GM12878 (cell line): ENCODE results near the gene ADGRV1. TPM values are rescaled to one million over a fixed set of nuclear protein-coding genes. Genes with fewer than 3 reads are reported as not detected.

Experiments used
- BCL11A ChIP-seq: IDR thresholded peaks from 2 replicates; pipeline ENCODE4 v1.6.1; 2011; ENCODE audit warnings: low read depth, low read length
- CREM ChIP-seq: IDR thresholded peaks from 2 replicates; pipeline ENCODE4 v1.6.1; 2014; ENCODE audit warnings: antibody characterized with exemption, low read depth
- KAT2A ChIP-seq: conservative IDR thresholded peaks from 2 replicates; pipeline ENCODE4 v1.6.1; 2011; ENCODE audit warnings: low read depth, low read length; ENCODE audit not compliant: control insufficient read depth
- LARP7 ChIP-seq: fragments of 450-650 bp; IDR thresholded peaks from 2 replicates; pipeline ENCODE4 v1.6.1; 2017; ENCODE audit warnings: mild to moderate bottlenecking
- NKRF ChIP-seq: fragments of 450-650 bp; conservative IDR thresholded peaks from 2 replicates; pipeline ENCODE4 v1.6.1; 2017; ENCODE audit warnings: mild to moderate bottlenecking, moderate library complexity
- PBX3 ChIP-seq: IDR thresholded peaks from 2 replicates; pipeline ENCODE4 v1.6.1; 2011; ENCODE audit warnings: mild to moderate bottlenecking, low read depth, low read length, moderate library complexity; ENCODE audit not compliant: insufficient replicate concordance
- POLR2AphosphoS2 ChIP-seq: IDR thresholded peaks from 2 replicates; pipeline ENCODE4 v1.6.1; 2011; ENCODE audit warnings: low read depth, mild to moderate bottlenecking, low read length, improper control_type of control experiment, moderate library complexity
- PRDM15 ChIP-seq: fragments of 450-650 bp; formaldehyde crosslinking; IDR thresholded peaks from 2 replicates; pipeline ENCODE4 v1.4.0; 2020; ENCODE audit warnings: mild to moderate bottlenecking, moderate library complexity
- RAD21 ChIP-seq: IDR thresholded peaks from 2 replicates; pipeline ENCODE4 v1.6.1; 2011; ENCODE audit warnings: mild to moderate bottlenecking, low read depth, low read length, moderate library complexity; ENCODE audit not compliant: insufficient read depth
- RAD51 ChIP-seq: fragments of 450-650 bp; IDR thresholded peaks from 2 replicates; pipeline ENCODE4 v1.6.1; 2016; ENCODE audit warnings: moderate library complexity, mild to moderate bottlenecking, inconsistent platforms
- RBBP5 ChIP-seq: fragments of 200-600 bp; sonication (generic); conservative IDR thresholded peaks from 2 replicates; pipeline ENCODE4 v1.6.1; 2016
- ZNF687 ChIP-seq: fragments of 450-650 bp; IDR thresholded peaks from 2 replicates; pipeline ENCODE4 v1.6.1; 2017; ENCODE audit warnings: mild to moderate bottlenecking, moderate library complexity
- polyA plus RNA-seq, 11 experiments: library from polyadenylated mRNA; depleted of rRNA in 4 of 11; unstranded in 6 of 11; stranded (reverse) in 5 of 11; fragments of >200 nt; fragmentation: Nextera tagmentation in 4 of 11; fragmentation: Illumina TruSeq in 1 of 11; extraction: Ambion mirVana in 4 of 11; extraction: Trizol in 1 of 11; gene quantifications; 1 replicate in 1 of 11; 2 replicates in 10 of 11; pipeline versions ENCODE4 v1.2.1 to v1.2.3, GENCODE V29; 2011 to 2016; ENCODE audit warnings: inconsistent platforms in 2 of 11, missing spikeins in 2 of 11, low read depth in 1 of 11
- total RNA-seq, 4 experiments: library from RNA; depleted of rRNA in 3 of 4; stranded (reverse); fragments of >200 nt in 3 of 4; fragmentation: Illumina TruSeq in 1 of 4; extraction: Trizol in 1 of 4; gene quantifications; 2 replicates each; pipeline versions ENCODE4 v1.2.1 to v1.2.3, GENCODE V29; 2013 to 2021

ADGRV1 gene
- total and polyA plus RNA-seq, 10 of the 15 experiments (the other 5 are each of a cell fraction or from before 2014, with no cell fraction given): 0.04 to 8.1 (median 0.16) TPM; not detected in 1

GRCh38 chr5:90510438-90510837 is 48.2 kb upstream of the ADGRV1 start (continued):
- no peak for TF ChIP-seq ZNF687
- no peak for TF ChIP-seq KAT2A
- no peak for TF ChIP-seq PRDM15 (CRISPR knock-in tag)
- TF ChIP-seq LARP7: no peak
- TF ChIP-seq RAD21: no peak
- TF ChIP-seq NKRF: no peak
- no peak for TF ChIP-seq PBX3
- no peak for TF ChIP-seq POLR2AphosphoS2
- no peak for TF ChIP-seq RAD51
- no peak for TF ChIP-seq BCL11A
- no peak for TF ChIP-seq RBBP5
- no peak for TF ChIP-seq CREM
